SKM-1 treated with dmso at 0.1 percent for 144 hours (cell line): ENCODE results near the gene PJA1.

Experiments
- DNase-seq: peaks from one replicate; lab custom pipeline; 2025; ENCODE audit not compliant: unreplicated experiment; lab: John Stamatoyannopoulos, UW

PJA1 gene

DNA sequence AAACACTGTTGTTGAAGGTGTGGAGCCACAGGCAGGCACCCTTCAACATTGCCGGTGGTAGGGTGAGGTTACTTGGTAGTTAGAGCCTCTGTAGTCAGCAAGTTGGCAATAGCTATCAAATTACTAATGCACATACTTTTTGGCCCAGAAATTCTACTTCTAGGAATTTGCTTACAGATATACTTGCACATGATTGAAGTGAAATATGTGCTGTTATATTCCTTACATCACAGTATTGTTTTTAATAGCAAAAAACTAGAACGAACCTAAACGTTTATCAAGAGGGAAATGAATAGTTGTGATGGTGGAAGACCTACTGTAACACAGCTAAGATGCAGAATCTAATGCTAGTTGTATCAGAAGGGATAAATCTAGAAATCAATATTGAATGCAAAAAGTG lies 7.7 kb upstream of the PJA1 start:
- DNase-seq = no peak

DNA sequence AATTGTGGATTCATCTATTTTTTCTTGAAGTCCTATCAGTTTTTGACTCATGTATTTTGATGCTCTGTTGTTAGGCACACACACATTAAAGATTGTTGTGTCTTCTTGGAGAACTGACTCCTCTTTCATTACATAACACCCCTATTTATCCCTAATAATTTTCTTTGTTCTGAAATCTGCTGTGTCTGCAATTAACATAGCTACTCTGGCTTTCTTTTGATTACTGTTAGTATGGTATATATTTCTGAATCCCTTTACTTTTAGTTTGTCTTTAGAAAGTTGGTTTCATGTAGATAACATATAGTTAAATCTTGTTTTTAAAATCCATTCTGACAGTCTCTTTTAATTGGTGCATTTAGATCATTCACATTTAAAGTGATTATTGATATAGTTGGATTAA lies 5.1 kb upstream of the PJA1 start:
- no peak for DNase-seq

DNA sequence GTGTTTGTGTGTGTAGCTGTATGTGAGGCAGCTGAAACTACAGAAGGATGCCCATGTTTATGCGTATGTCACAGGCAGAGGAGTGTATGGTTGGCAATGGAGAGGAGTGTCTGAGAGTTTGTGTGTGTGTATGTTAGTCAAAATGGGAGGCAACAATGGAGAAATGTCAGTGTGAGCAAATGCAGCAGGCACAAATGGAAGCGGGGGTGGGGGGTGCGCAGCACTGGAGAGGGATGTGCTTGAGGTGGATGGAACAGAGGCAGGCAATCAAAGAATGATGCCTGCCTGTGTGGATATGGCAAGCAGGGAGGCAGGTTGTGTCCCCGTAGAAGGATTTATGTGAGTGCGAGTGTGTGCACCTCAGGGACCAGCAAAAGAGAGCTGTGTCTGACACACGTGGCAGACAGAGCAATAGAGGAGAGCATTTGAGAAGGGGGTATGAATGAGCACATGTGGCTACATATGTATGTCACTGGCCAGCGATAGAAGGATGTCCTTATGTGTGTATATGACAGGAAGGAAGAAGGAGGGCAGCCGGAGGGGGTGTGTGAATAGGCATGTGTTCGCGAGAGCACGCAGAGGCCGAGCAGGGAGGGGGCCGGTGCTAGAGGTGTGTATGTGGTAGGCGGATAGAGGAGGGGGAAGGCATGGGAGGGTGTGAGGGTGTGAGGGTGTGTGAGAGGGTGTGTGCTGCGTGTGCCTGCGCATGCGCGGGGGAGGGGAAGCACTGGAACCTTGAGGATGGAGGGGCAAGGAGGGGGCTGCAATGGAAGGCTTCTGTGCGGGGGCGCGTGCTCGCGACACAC lies 1.1 kb downstream of the PJA1 start:
- DNase-seq = no peak

DNA sequence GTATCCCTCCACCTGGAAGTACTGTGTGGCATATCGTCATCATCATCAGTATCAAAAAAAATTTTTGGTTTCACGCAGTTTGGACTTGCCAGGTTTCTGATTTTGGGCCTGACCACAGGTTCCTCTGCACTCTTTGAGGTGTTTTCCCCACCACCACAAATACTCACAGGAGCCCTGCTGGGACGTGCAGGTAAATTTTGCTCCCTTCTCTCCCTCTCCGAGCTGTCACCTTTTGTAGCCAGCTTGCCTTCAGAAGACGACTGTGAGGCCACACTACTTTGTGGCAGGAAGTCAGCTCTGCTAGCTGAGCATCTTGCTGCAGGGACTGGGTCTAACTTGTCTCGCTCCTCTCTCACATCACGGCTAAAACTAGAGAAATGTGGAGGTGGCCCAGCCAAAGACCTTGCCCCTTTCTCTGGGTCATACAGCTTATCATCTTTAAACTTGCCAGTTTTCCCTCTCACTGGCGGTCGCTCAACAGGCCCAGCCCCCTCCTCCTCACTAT lies 2.8 kb downstream of the PJA1 start:
- DNase-seq = no peak

DNA sequence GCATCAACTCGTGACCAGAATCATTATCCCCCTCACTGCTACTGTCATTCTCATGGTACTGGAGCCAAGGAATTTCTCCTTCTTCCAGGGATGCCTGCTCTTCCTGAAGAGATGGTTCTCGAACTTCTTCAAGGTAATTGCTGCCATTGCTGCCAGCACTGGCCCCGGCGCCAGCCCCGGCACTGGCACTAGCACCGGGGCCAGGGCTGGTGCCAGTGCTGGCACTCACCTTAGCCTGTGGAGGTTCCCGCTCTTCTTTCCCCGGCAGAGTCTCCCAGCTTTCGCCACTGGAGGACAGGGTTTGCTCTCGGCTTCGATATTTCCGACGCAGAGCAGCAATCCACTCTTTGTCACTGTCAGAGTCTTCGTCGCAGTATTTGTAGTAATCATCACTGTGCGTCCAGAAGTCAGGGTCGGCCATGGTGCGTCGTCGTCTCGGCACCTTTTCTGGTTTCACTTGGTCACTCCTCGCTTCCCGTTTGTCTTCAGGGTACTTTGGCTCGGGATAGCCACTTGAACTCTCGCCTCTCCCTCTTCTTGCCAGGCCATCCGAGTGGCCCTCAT lies 3.4 kb downstream of the PJA1 start:
- no peak for DNase-seq

DNA sequence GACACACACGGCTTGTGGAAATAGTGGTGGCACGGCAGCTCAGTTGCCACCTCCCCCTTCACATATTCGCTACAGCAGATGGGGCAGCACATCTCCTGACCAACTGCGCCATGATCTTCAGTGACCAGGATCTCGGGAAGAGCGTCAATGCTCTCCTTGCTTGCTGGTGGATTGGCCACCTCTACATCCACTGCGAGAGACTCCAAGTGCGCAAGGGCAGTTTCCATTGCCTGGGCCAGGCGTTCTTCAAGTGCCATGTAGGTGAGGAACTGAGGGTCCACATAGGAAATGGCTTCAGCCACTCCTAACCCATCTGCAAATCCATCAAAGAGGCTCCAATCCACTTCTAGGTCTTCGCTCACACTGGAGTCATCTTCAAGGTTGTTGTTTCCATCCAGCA lies 3.9 kb downstream of the PJA1 start:
- DNase-seq = no peak

DNA sequence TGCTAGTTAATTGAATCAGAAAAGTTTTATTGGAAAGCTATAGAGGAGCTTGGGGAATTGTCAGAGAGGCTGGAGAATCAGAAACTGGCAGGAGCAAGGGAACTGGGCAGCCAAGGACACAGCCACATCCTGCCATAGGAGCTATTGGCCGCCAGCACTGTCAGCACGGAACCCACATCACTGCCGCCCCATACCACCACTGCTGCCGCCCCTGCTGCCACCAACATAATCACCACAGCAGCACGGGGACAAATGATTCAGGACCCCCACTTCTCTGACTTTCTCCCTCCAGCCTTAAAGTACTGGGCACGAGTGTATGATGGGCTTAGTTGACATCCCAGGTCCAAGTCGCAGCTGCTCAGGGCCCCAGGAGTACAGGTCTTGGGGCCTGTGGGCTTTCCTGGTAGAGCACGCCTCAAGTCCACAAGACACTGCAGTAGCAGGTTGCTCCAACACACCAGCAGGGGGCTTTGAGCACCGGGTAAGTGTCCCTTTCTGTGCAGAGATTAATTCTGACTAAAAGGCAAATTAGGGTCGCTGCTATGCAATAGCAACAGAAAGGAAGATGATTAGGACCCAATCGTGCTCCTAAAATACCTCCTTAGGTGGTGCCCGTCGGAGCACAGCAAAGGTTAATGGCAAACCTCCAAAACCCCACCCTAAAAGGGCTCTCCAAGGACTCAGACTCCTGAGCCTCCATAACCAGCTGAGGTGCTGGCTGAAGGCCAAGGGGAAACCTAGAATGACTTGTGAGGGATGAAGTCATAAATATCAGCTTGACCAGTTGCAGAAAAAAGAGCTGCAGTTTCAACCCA lies 6.9 kb downstream of the PJA1 start:
- no peak for DNase-seq

DNA sequence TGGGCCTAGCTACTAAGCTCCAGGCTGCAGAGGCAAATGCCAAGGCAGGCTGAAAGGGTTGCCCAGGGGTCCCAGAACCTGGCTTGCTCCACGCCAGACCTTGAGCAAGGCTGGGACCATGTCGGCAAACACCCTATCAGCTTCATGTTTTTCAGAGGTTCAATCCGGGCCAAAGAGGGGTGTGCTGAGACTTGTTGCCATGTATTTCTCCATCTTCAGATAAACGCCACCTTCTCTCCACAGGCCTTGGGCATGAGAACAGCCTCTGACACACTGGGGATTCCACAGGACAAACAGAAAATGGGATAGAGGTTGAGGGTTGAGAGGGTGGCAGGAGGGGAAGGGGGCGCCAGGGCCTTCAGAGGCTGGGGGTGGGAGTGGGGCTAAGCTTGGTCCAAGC lies 8.6 kb downstream of the PJA1 start:
- no peak for DNase-seq

DNA sequence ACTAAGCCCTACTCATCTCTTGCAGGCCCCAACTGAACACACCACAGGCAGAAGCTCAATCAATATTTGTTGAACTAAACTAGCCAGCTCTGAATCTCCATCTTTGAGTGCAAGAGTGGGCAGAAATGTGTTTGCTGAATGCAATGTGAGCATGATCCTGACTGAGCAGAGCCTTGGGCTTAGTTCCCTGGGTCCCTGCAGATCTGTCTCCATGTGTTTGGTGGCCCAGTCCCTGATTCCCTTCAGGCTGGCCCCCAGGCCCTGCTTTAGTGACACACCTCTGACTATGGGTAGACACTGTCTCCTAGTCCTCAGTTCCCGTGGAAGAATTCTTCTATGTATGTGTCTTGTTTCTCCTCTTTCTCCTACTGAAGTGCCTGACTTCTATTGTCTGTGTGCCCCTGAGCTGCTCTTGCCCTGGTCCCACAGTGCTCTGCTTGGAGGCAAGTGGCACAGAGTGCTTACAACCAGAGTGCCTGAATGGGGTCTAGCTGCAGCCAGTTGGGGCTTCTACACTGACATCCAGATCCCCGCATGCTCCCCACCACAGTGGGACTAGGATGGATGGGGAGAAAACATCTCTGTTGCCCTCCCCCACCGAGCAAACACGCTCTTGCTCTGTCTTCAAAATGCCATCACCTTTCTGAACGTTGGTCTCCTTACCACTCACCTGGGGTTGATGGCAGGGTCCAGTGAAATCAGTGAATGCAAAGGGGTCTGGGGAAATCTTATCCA lies 9.3 kb downstream of the PJA1 start:
- DNase-seq = no peak

DNA sequence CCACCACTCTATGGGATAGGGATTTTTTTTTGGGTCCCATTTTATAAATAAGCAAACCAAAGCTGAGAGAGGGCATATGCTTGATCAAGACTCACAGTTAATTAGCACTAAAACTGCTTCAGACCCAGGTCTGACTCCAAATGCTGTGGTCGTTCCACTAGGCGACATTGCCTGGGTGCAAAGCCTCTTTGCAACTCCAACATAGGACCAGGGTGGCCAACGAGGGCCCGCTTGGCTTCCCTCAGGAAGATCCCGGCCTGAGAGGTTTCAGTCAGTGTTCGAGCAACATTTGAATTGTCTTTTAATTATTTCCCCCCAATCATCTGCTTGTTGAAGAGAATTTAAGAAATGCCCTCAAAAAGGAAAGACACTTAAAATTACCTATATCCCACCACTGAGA lies 11.2 kb downstream of the PJA1 start:
- DNase-seq = no peak

DNA sequence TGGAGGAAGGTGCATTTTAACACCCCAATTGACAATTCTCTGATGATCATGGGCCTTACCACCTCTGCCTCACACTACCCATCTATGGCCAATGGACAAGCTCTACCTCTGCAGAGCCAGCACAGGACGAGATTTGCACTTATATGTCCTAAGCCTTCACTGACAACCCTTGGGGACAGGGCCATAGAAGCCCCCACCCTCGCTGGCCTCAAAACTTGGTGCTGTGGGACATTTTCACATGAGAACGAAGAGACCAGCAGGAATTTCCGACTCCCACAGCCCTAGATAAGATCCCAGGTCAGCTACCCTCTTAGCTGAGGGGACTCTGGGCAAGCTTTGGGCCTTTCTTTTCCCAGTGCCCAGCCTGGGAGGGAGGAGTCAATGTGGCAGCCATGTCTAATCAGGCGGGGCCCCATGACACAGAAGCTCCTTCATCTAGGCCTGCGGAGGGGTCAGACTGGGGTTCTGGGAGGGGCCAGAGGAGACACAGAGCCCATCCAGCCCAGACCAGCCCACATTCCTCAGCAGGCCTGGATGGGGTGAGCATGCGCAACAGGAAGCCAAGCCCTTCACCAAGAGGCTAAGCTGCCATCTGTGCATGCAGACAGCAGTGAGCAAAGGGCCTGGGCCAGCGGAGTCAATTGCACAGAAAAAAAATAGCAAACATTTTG lies 12.1 kb downstream of the PJA1 start:
- DNase-seq = no peak

DNA sequence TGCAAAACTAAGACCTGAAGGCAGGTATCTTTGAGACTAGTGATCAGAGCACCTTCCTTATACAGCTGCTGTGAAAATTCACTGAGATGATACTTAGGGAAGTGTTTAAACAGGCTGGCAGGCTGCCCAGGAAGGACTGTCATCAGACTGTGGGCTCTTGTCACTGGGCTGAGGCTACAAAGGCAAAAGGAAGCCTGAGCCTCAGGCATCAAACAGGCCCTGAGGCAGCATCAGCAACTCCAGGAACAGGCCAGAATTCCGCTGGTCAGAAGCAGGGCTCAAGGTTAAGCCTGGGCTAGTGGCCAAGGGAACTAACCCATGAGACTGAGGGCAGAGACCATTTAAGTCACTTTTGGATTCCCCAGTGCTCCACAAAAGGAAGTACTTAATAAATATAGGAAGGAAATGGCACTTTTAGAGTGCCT lies 12.8 kb downstream of the PJA1 start:
- DNase-seq = peak; percentile 18

DNA sequence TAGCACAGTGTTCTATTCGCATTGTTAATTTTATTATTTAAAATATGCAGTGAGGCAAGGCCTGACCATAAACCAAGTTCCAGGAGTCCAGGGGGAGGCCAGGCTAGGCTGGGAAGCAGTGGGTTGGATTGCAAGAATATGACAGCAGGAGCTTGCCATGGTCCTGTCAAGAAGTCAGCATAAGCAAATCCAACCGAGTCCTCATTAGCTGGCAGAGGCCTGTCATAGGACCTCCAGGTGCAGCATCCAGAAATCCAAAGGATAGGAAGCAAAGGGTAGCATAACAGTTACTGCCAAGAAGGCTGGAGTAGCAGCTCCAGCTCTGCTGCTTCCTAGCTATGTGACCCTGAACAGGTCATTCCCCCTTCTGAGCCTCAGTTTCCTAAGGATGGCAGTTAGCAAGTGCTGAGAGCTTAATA lies 13.4 kb downstream of the PJA1 start:
- DNase-seq = no peak

DNA sequence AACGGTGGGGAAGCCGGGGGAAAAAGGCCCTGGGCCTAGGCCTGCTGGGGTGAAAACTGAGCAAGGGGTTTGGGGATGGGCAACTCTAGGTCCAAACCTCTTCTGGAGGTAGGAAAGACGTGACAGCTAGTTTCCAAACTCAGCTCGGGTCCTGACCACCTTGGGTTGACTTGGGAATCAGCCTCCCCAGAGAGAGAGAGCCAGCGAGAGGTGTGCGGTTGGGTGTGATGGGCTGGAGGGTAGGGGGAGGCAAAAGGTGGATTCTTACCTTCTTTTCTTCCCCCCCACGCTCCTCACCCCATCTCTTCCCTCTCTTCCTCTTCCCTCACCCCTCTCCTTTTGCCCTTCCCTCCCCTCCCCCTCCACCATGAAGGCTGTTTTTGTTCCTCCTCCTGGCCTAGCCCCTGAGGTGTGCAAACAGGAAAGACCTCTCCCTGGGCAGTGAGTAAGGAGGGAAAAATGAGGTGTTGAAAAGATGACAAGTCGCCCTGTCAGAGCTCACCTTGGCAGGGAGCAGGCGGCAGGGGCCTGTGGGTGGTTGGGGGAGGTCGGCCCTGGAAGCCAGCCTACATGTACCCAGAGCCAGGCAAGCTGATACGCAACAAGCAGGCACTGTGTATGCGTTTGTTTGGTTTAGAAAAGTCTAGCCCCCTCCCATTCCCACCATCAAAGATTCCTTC lies 14.8 kb downstream of the PJA1 start:
- DNase-seq = no peak

DNA sequence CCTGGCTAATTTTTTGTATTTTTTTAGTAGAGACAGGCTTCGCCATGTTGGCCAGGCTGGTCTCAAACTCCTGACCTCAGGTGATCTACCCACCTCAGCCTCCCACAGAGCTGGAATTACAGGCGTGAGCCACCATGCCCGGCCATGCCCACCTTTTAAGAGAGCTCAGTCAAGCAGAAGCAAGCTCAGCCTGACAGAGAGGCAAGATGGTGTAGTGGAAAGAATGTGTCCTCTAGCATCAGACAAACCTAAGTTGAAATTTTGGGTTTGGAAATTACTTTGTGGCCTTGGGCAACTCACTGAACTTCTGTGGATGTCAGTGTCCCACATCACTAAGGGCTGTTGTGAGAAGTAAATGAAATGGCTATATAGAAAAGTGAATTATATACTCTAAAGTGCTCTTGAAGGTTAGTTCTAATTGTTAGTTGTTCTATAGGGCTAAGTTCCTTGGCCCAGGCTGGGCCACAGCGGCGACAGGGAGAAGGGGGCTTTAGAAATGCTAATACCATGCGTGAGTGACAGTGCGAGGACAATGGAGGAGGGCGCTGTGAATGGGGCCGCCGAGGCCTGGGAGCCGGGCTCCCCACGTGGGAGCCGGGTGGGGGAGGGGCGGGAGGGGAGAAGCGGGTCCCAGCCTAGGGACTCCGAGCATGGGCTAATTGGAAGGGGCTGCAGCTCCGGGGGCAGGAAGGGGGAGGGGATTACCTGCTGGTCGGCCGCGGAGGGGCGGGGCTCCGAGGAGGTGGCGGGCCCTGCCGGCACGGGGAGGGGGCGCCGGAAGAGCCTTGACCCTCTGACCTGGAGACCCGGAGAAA lies 15.6 kb downstream of the PJA1 start:
- DNase-seq = no peak

DNA sequence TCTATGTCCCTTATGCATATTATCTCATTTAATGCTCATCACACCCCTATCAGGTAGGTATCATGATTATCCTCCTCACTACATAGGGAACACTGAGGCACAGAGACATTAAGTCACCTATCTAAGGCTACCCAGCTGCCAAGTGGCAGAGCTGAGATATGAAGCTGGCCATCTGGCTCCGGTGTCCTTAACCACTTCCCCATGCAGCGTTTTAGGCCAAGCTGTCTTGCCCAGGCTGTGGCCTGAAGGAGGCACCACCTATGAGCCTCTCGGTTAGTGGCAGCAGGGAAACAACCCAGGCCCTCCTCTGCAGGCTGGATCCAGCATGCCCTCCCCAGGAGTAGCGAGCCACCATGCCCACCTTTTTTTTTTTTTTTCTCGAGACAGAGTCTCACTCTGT lies 16.3 kb downstream of the PJA1 start:
- DNase-seq = peak; percentile 1

DNA sequence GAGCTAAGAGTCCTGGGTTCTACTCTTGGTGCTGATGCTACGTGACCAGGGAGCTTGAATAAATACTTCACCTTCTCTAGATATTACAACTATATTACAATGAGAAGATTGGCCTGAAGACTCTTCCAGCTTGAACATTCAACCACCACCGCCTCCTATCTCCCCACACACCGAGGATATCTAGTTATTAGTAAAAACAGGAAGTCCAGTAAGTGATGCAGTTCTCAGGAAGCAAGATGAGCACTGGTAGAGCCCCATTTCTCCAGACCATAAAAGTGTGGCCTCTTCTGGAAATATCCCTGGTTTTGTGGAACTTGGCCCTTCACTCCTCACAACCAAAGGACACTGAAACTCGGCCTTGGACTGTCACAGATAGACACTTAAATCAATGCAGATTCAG lies 18.5 kb downstream of the PJA1 start:
- DNase-seq = no peak

DNA sequence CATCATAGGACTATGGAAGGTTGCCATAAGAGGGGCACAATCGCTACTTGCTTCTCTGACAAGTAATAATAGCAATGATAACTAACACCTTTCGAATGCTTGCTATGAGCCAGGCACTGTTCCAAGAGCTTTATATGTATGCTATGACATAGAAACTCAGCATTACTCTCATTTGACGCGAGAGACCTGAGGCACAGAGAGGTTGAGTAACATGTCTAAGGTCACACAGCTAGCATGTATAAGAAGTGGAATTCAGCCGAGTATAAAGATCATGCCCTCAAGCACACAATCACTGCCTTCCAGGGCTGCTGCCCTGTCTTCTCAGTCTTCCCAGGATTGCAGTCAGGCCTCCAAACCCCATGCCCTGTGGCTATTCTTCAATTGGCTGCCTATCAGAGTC lies 19.5 kb downstream of the PJA1 start:
- no peak for DNase-seq
